ENCODE data around the gene EIF4EBP2. TPM values are rescaled to one million over a fixed set of nuclear protein-coding genes. Genes with fewer than 3 reads are reported as not detected.

The EIF4EBP2 gene
- total and polyA plus RNA-seq, 2 donors (not counting 3 experiments of a cell fraction or from before 2014, with no cell fraction given): 18.2 to 47.0 TPM

DNA sequence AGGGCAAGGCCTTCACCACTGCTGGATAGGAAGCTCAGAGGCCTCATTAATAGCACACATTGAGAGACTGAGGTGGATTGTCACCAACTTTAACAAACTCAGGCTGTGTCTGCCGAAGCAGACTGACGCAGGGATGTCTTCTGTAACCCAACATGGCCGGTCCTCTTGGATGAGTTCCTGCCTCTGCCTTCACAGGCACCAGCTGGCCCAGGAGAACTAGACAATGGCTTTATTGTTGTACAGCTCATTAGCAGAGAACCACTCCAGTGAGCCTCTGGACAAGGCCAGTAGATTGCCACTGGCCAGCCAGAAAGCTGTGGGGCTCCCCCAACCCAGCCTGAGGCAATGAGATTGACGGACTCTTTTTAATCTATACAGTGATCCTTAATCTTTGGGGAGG is 28.2 kb downstream of the EIF4EBP2 start:
- Histone ChIP-seq H3K4me2 (ENCODE audit: insufficient read depth, low read length) (no peak overlapping the region), H3K9me3 (replicated peaks; ENCODE audit: control insufficient read depth, insufficient read depth, low read length) (no peaks in the 10 kb centered on the region), H3K4me1 (ENCODE audit: control insufficient read depth, extremely low read depth, insufficient read depth, low read length) (no peaks in the 10 kb centered on the region), H3K4me3 (replicated peaks in 1 of 3; ENCODE audit: insufficient read depth in 1 of 3, low read depth in 1 of 3, low read length in 3 of 3) (no peak overlapping the region), H4K20me1 (replicated peaks; ENCODE audit: control insufficient read depth, extremely low read depth, insufficient read depth, low read length) (no peaks in the 10 kb centered on the region), H3K9ac (replicated peaks; ENCODE audit: extremely low read depth, insufficient read depth, low read length) (no peak overlapping the region), H3K79me2 (ENCODE audit: control insufficient read depth, insufficient read depth, low read length) (no peaks in the 10 kb centered on the region), H3K9me1 (replicated peaks; ENCODE audit: control insufficient read depth, extremely low read depth, insufficient read depth, low read length) (no peaks in the 10 kb centered on the region), H2AFZ (ENCODE audit: low read depth, low read length) (no peak overlapping the region), H3K36me3 (ENCODE audit: control insufficient read depth in 2 of 2, extremely low read depth in 1 of 2, insufficient read depth in 2 of 2, low read length in 2 of 2) (peaks cover 0 to 3% of the 10 kb centered on the region in 2 experiments), H3K27ac (ENCODE audit: insufficient read depth, low read depth, low read length) (no peak overlapping the region), H3K27me3 (ENCODE audit: control insufficient read depth in 2 of 2, insufficient read depth in 2 of 2, low read length in 2 of 2) (peaks cover 0 to 2% of the 10 kb centered on the region in 2 experiments)
- POLR2A ChIA-PET: no interaction called here
- DNase-seq (ENCODE audit: low read depth, low spot score): no peak
- dilution Hi-C loops (cut with MboI; ENCODE audit: extremely low pct_ligation_motif_present, low sequenced_read_pairs): no loop called here
- intact Hi-C loops (cut with micrococcal nuclease): no loop called here
- TF ChIP-seq MYC (IDR thresholded peaks at IDR 0.05; ENCODE audit: low read depth, low read length) (no peak), EZH2 (IDR thresholded peaks at IDR 0.05; ENCODE audit: borderline replicate concordance, low read depth, low read length, severe bottlenecking) (no peak), MAX (IDR thresholded peaks at IDR 0.05; ENCODE audit: insufficient read depth, insufficient read length) (no peak), GATA2 (IDR thresholded peaks at IDR 0.05; ENCODE audit: insufficient read depth, insufficient read length, low read depth, low read length) (no peak), JUN (IDR thresholded peaks at IDR 0.05; ENCODE audit: borderline replicate concordance, insufficient read depth, insufficient read length, low read depth) (no peak), POLR2A (IDR thresholded peaks at IDR 0.05; ENCODE audit: low read depth, low read length) (no peak), FOS (IDR thresholded peaks at IDR 0.05; ENCODE audit: borderline replicate concordance, insufficient read depth, low read length) (no peak), CTCF (IDR thresholded peaks at IDR 0.05; ENCODE audit: extremely low read depth in 1 of 2, insufficient read depth in 1 of 2, low read depth in 1 of 2, low read length in 2 of 2) (no peak), POLR2AphosphoS5 (IDR thresholded peaks at IDR 0.05; ENCODE audit: insufficient read depth, low read depth, low read length) (no peak)
- BruUV-seq (replicated peaks): no TSS peak
- CTCF ChIA-PET: interaction anchor here (0.8 to 1.4 kb wide), 4 partner anchors 28 to 316 kb away, joined by 3 read pairs; partner anchors contain the start of genes EIF4EBP2 and TYSND1
- FAIRE-seq: no peak

All from endothelial cell of umbilical vein (primary cell).